Activated naive CD4-positive, alpha-beta T cell treated with anti-CD3 and anti-CD28 coated beads, Interleukin-2, amount 50 U/mL, for 16 hours (primary cell): ENCODE results near the gene SEL1L2.

ENCODE experiments used
- DNase-seq: peaks from one replicate; pipeline ENCODE4 v3.0.0-alpha.2; 2020

The SEL1L2 gene

DNA sequence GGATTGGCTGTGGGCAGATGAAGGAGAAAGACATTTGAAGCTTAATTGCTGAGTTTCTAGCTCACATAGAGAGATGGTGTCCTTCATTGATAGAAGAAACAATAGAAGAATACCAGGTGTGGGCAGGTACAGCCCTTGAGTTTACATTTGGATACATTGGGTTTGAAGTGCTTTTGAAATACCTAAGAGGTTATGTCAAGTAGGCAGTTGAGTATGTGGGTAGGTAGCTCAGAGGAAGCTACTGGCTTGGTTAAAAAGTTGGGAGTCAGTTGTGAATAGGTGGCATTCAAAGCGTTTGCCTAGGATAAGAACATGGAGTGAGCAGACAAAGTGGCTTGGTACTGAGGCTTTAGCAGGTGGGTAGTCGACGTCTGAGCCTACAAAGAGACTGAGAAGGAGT is 180.6 kb downstream of the SEL1L2 start:
- DNase-seq, result no peak

DNA sequence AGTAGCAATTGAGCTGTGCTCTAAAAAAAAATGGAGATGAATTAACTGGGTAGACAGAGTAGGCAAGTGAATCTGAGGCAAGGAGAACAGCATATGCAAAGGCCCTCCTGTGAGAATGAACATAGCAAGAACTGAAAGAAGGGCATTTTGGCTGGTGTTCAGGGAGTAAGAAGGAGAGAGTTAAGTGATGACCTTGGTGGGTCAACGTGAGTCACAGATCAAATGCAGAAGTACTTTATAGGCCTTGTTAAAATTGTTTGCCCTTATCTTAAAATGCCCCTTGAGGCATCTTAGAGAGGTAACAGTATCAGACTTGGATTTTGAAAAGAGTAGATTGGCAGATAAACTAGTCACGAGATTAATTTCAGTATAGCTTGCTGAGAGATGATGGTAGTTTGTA is 181.0 kb downstream of the SEL1L2 start:
- DNase-seq, result no peak

DNA sequence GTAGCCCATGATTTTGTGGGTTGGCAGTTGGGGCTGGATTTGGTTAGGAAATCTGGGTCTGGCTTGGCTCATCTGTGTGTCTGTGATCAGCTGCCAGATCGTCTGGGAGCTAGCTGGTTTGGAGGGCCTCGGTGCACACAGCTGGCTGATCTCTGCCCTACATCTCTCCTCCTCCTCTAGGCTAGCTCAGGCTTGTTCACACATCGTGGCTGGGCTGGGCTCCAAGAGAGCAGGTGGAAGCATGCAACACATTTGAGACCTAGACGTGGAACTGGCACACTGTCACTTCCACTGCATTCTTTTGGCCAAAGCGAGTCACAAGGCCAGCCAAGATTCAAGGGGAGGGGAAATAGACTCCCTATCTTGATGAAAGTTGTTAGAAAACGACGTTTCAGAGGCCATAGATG is 189.7 kb downstream of the SEL1L2 start:
- no peak for DNase-seq

DNA sequence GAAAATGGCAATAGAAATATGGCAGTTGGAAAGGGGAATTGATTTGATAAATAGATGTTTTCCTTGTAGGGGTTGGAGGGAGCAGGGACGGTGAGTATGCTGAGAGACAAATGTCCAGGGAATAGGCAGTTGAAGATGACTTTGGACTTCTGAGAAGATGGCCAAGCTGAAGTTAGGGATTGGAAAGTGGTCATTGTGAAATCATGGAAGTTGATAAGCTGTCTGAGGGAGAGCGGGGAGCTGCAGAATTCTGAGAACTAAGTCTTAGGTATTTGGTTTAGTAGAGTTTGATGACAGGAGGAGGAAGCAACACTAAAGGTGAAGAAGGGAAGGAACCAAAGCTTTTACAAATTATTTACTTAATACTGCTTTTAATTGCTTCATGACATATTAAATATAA is 190.4 kb downstream of the SEL1L2 start:
- no peak for DNase-seq
